ENCODE results near the gene BLOC1S3. TPM values are rescaled to one million over a fixed set of nuclear protein-coding genes. Genes with fewer than 3 reads are reported as not detected.

The BLOC1S3 gene
- total and polyA plus RNA-seq, 11 donors = 2.0 to 8.1 (median 4.8) TPM

DNA sequence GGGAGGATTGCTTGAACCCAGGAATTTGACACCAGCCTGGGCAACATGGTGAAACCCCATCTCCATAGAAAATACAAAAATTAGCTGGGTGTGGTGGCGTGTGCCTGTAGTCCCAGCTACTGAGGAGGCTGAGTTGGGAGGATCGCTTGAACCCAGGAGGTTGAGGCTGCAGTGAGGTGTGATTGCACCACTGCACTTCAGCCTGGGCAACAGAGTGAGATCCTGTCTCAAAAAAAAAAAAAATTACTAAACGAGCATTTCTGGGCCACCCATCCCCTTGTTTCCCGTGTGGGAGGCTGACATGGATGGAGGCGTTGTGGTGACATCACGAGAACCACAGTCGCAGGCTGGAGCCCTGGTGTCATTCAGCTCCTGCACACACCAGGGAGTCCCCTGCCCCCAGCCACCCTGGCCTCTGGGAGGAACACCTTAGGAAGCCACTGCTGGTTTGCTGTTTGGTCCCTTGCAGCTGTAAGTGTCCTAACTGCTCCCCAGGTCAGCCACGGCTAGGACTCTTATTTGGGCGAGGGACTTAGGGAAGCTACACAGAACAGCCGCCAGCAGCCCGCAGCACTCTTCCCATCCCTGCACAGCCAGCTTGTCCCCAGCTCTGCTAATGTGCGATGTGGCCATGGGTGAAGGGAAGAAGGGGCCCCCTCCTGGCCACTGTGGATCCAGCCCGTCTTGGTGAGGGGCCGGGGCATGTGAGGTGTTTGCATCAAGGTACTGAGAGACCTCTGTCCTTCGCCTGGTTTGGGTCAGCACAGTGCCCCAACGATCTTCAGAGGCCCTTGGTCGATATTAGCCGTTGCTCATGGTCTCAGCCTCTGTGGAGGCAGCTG is 30.5 kb upstream of the BLOC1S3 start:
- intact Hi-C loops (cut with DNase I) = no loop called here
- WGBS, 4 donors = 84 to 93% (median 88%) methylated on average over 11 to 18 of the region's 18 CpGs
- Histone ChIP-seq H3K36me3 (peaks cover 0 to 38% (median 19%) of the 10 kb centered on the region in 9 donors), H3K27ac (no peak overlapping the region), H3K9me3 (no peaks in the 10 kb centered on the region), H3K27me3 (peaks cover 3 to 23% (median 15%) of the 10 kb centered on the region in 9 donors), H3K4me3 (no peak overlapping the region), H3K4me1 (peaks cover 7 to 15% (median 13%) of the 10 kb centered on the region in 12 donors)
- no peak for ATAC-seq
- no peak for DNase-seq
- no peak for TF ChIP-seq POLR2A (IDR thresholded peaks at IDR 0.05)
- TF ChIP-seq, protein P1, sequence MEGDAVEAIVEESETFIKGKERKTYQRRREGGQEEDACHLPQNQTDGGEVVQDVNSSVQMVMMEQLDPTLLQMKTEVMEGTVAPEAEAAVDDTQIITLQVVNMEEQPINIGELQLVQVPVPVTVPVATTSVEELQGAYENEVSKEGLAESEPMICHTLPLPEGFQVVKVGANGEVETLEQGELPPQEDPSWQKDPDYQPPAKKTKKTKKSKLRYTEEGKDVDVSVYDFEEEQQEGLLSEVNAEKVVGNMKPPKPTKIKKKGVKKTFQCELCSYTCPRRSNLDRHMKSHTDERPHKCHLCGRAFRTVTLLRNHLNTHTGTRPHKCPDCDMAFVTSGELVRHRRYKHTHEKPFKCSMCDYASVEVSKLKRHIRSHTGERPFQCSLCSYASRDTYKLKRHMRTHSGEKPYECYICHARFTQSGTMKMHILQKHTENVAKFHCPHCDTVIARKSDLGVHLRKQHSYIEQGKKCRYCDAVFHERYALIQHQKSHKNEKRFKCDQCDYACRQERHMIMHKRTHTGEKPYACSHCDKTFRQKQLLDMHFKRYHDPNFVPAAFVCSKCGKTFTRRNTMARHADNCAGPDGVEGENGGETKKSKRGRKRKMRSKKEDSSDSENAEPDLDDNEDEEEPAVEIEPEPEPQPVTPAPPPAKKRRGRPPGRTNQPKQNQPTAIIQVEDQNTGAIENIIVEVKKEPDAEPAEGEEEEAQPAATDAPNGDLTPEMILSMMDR (IDR thresholded peaks at IDR 0.05) = no peak

DNA sequence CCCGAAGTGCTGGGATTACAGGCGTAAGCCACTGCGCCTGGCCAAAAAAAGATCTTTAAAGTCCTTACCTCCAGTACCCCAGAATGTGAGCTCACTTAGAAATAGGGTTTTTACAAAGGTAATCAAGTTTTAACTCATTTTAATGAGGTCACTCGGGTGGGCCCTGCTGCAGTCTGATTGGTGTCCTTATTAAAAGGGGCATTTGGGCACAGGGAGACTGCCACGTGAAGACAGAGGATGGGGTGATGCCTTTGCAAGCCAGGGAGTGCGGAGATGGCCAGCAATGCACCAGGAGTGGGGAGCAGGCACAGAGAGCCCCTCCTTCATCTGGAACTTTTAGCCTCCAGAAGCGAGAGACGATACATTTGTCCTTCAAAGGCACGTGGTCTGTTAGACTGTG is 29.5 kb upstream of the BLOC1S3 start:
- Histone ChIP-seq H3K27me3 (peaks cover 3 to 29% (median 15%) of the 10 kb centered on the region in 9 donors), H3K36me3 (peaks cover 0 to 31% (median 15%) of the 10 kb centered on the region in 9 donors), H3K27ac (no peak overlapping the region), H3K4me3 (no peak overlapping the region), H3K9me3 (no peaks in the 10 kb centered on the region), H3K4me1 (peaks cover 14 to 26% (median 23%) of the 10 kb centered on the region in 12 donors)
- no peak for TF ChIP-seq POLR2A (IDR thresholded peaks at IDR 0.05)
- TF ChIP-seq, protein P1 (IDR thresholded peaks at IDR 0.05) = no peak
- ATAC-seq (no peak), DNase-seq (no peak)
- WGBS, 4 donors = 84 to 98% (median 88%) methylated on average over 9 of the region's 9 CpGs
- intact Hi-C loops (cut with DNase I) = no loop called here

DNA sequence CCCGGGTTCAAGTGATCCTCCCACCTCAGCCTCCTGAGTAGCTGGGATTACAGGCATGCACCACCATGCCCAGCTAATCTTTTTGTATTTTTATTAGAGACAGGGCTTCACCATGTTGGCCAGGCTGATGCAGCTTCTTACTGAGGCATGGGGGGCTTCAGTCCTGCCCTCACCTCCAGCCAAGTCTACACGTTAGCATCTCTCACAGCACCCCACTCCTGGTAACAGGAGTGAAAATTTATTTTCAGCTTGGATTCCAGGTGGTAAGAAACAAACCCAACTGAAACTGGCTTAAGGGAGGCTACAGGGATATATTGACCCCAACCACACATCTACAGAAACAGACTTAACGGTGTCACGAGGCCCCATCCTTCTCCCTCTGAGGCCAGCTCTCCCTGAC is 28.4 kb upstream of the BLOC1S3 start:
- Histone ChIP-seq H3K9me3 (no peaks in the 10 kb centered on the region), H3K4me1 (peaks cover 14 to 30% (median 25%) of the 10 kb centered on the region in 12 donors), H3K36me3 (peaks cover 0 to 20% (median 8%) of the 10 kb centered on the region in 9 donors), H3K27me3 (peaks cover 3 to 32% (median 15%) of the 10 kb centered on the region in 9 donors), H3K27ac (no peak overlapping the region), H3K4me3 (no peak overlapping the region)
- DNase-seq (no peak), ATAC-seq (no peak)
- 94 to 96% (median 95%) methylated on average over 4 of the region's 4 CpGs for WGBS, 4 donors
- TF ChIP-seq POLR2A (IDR thresholded peaks at IDR 0.05) = no peak
- TF ChIP-seq, protein P1 (IDR thresholded peaks at IDR 0.05) = no peak
- intact Hi-C loops (cut with DNase I) = no loop called here

DNA sequence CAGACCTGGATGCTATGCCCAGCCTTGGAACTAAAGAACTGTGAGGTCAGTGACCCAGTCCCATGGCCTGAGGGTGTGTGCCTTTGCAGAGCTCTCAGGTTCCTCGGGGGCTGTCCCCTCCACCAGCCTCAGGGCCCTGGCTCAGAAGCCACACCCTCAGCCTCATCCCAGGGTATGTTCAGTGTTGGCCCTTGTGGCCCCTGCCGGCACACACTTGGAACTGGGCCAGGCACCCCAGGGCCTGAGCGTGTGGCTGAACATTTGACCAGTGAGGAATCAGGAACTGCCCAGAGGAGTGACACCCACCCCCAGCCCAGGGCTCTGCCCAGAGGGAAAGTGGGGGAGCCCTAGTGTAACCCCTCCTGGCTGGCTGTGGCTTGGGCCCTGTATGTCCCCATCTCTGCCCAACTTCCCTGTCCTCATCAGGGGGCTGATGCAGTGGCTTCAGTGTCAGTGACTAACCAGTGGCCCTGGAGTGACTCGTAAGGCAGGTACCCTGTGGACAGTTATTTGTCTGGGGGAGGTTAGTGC is 27.8 kb upstream of the BLOC1S3 start:
- Histone ChIP-seq H3K4me1 (peaks cover 14 to 30% (median 25%) of the 10 kb centered on the region in 12 donors), H3K27ac (no peak overlapping the region), H3K36me3 (peaks cover 0 to 14% (median 4%) of the 10 kb centered on the region in 9 donors), H3K27me3 (peaks cover 3 to 32% (median 15%) of the 10 kb centered on the region in 9 donors), H3K4me3 (no peak overlapping the region), H3K9me3 (no peaks in the 10 kb centered on the region)
- ATAC-seq (no peak), DNase-seq (peak in 1 of 5 donors; percentile 20)
- TF ChIP-seq, protein P1 (IDR thresholded peaks at IDR 0.05) = no peak
- no peak for TF ChIP-seq POLR2A (IDR thresholded peaks at IDR 0.05)
- intact Hi-C loops (cut with DNase I) = no loop called here
- WGBS, 4 donors = 61 to 70% (median 69%) methylated on average over 2 to 4 of the region's 4 CpGs
